Sigmoid colon (tissue), 3 donors: ENCODE results near the gene AMPD1.

Experiments used
- CTCF ChIP-seq, 4 experiments: fragments of 450-650 bp in 3 of 4; fragments of 200-600 bp in 1 of 4; IDR thresholded peaks; one replicate each; pipeline ENCODE4 v1.5.1; 2016 to 2019; ENCODE audit warnings: antibody characterized with exemption in 4 of 4, mild to moderate bottlenecking in 3 of 4, moderate library complexity in 2 of 4
- POLR2A ChIP-seq, 2 donors: fragments of 450-650 bp; IDR thresholded peaks; one replicate each; pipeline ENCODE4 v1.6.1; 2016; ENCODE audit warnings: antibody characterized with exemption in 2 of 2, mild to moderate bottlenecking in 2 of 2, moderate library complexity in 2 of 2

GRCh38 chr1:114741963-114742746, 46.8 kb upstream of the AMPD1 start:
- TF ChIP-seq POLR2A (IDR thresholded peaks at IDR 0.05) (no peak), CTCF (IDR thresholded peaks at IDR 0.05) (no peak)
